ENCODE results near the gene RIC1.

The RIC1 gene

GRCh38 chr9:5749306-5749705, 120.4 kb downstream of the RIC1 start:
- TF ChIP-seq REST (IDR thresholded peaks at IDR 0.05; ENCODE audit: insufficient replicate concordance, low read depth) (no peak), GABPA (IDR thresholded peaks at IDR 0.05; ENCODE audit: low read depth) (no peak)
- Histone ChIP-seq H3K4me3 (replicated peaks; ENCODE audit: insufficient read depth, low read length) (no peak overlapping the region), H3K27me3 (ENCODE audit: insufficient read depth, poor library complexity, severe bottlenecking) (no peaks in the 10 kb centered on the region), H3K27ac (replicated peaks) (no peak overlapping the region)
- DNase-seq (ENCODE audit: low read depth in 1 of 2, low spot score in 1 of 2) = no peak

GRCh38 chr9:5750569-5750968, 121.7 kb downstream of the RIC1 start:
- Histone ChIP-seq H3K27ac (replicated peaks) (no peak overlapping the region), H3K27me3 (ENCODE audit: insufficient read depth, poor library complexity, severe bottlenecking) (no peaks in the 10 kb centered on the region), H3K4me3 (replicated peaks; ENCODE audit: insufficient read depth, low read length) (no peak overlapping the region)
- DNase-seq (ENCODE audit: low read depth in 1 of 2, low spot score in 1 of 2) = no peak
- TF ChIP-seq REST (IDR thresholded peaks at IDR 0.05; ENCODE audit: insufficient replicate concordance, low read depth) (no peak), POLR2AphosphoS5 (IDR thresholded peaks at IDR 0.05; ENCODE audit: low read depth) (no peak), SPI1 (IDR thresholded peaks at IDR 0.05; ENCODE audit: borderline replicate concordance, low read depth) (no peak), CTCF (IDR thresholded peaks at IDR 0.05; ENCODE audit: insufficient read depth, low read length) (no peak), GABPA (IDR thresholded peaks at IDR 0.05; ENCODE audit: low read depth) (no peak)

- TF ChIP-seq POLR2AphosphoS5 (IDR thresholded peaks at IDR 0.05; ENCODE audit: low read depth) = no peak
- TF ChIP-seq GABPA (IDR thresholded peaks at IDR 0.05; ENCODE audit: low read depth) = no peak
- TF ChIP-seq CTCF (IDR thresholded peaks at IDR 0.05; ENCODE audit: insufficient read depth, low read length) = no peak
- no peak for TF ChIP-seq REST (IDR thresholded peaks at IDR 0.05; ENCODE audit: insufficient replicate concordance, low read depth)
- TF ChIP-seq SPI1 (IDR thresholded peaks at IDR 0.05; ENCODE audit: borderline replicate concordance, low read depth) = no peak
- Histone ChIP-seq H3K27ac (replicated peaks) (no peak overlapping the region), H3K27me3 (ENCODE audit: insufficient read depth, poor library complexity, severe bottlenecking) (no peaks in the 10 kb centered on the region), H3K4me3 (replicated peaks; ENCODE audit: insufficient read depth, low read length) (no peak overlapping the region)
- no peak for DNase-seq (ENCODE audit: low read depth in 1 of 2, low spot score in 1 of 2)
These were observed 127.7 kb downstream of the RIC1 start for GRCh38 chr9:5756633-5757032.

- H3K27me3 ChIP-seq (ENCODE audit: insufficient read depth, poor library complexity, severe bottlenecking) = no peaks in the 10 kb centered on the region
- TF ChIP-seq REST (IDR thresholded peaks at IDR 0.05; ENCODE audit: insufficient replicate concordance, low read depth) (no peak), CTCF (IDR thresholded peaks at IDR 0.05; ENCODE audit: insufficient read depth, low read length) (no peak), SPI1 (IDR thresholded peaks at IDR 0.05; ENCODE audit: borderline replicate concordance, low read depth) (no peak), GABPA (IDR thresholded peaks at IDR 0.05; ENCODE audit: low read depth) (no peak), POLR2AphosphoS5 (IDR thresholded peaks at IDR 0.05; ENCODE audit: low read depth) (no peak)
These were observed 131.4 kb downstream of the RIC1 start for GRCh38 chr9:5760338-5760737.

More at GRCh38 chr9:5760338-5760737, 131.4 kb downstream of the RIC1 start:
- Histone ChIP-seq H3K27ac (replicated peaks) (no peak overlapping the region), H3K4me3 (replicated peaks; ENCODE audit: insufficient read depth, low read length) (no peak overlapping the region)
- DNase-seq (ENCODE audit: low read depth in 1 of 2, low spot score in 1 of 2) = no peak

Data from HL-60 (cell line).